Measurements from ENCODE around the gene PCDH10. TPM values are rescaled to one million over a fixed set of nuclear protein-coding genes. Genes with fewer than 3 reads are reported as not detected.

PCDH10 gene
- total and polyA plus RNA-seq, 8 donors = 0.09 to 0.26 (median 0.13) TPM

DNA sequence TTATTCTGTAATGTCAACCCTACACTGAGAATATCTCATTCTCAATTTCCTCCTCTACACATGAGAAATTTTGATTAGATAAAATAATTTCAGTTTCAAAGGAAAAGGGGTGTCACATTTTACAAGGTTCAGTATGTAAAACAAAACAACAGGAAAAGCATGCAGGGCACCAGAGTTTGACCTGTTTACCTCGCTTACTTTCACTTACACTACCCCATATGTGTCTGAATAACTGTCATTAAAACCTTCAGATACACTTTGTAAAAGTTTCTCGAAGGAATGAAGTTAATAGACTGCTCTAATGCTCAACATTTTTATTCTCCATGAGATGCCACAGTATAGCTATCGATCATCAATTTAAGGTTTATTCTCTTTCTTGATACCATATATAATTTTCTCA is 12.3 kb upstream of the PCDH10 start:
- Histone ChIP-seq H3K4me1 (no peaks in the 10 kb centered on the region), H3K36me3 (no peaks in the 10 kb centered on the region), H3K27ac (no peak overlapping the region), H3K27me3 (peaks cover 0 to 32% (median 2%) of the 10 kb centered on the region in 4 donors), H3K4me3 (no peak overlapping the region), H3K9me3 (no peaks in the 10 kb centered on the region)
- TF ChIP-seq, protein P1, sequence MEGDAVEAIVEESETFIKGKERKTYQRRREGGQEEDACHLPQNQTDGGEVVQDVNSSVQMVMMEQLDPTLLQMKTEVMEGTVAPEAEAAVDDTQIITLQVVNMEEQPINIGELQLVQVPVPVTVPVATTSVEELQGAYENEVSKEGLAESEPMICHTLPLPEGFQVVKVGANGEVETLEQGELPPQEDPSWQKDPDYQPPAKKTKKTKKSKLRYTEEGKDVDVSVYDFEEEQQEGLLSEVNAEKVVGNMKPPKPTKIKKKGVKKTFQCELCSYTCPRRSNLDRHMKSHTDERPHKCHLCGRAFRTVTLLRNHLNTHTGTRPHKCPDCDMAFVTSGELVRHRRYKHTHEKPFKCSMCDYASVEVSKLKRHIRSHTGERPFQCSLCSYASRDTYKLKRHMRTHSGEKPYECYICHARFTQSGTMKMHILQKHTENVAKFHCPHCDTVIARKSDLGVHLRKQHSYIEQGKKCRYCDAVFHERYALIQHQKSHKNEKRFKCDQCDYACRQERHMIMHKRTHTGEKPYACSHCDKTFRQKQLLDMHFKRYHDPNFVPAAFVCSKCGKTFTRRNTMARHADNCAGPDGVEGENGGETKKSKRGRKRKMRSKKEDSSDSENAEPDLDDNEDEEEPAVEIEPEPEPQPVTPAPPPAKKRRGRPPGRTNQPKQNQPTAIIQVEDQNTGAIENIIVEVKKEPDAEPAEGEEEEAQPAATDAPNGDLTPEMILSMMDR (IDR thresholded peaks at IDR 0.05) = no peak
- ATAC-seq (no peak), FAIRE-seq (no peak), DNase-seq (no peak)
- intact Hi-C loops (cut with DNase I) = no loop called here
- 61 to 77% methylated on average over 3 of the region's 3 CpGs for WGBS, 2 donors

DNA sequence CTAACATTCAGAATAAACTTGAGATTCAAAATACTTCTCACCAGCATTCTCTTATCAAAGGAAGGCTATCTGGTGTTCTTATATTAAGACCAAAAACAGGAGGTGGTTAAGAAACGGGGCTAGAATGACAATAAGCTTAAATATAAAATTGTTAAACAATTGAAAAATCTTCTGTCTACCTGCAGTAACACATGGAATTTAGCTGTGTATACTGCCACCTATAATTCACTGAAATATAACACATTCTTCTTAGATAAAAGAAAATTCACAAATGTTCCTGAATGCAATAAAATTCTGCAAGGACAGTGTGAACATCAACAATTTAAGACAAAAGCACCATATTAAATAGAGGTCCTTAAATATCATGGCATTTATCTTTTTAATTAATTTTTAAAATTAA is 11.5 kb upstream of the PCDH10 start:
- DNase-seq = no peak
- TF ChIP-seq, protein P1 (IDR thresholded peaks at IDR 0.05) = no peak
- no peaks in the 10 kb centered on the region for H3K36me3 ChIP-seq
- no peak overlapping the region for H3K4me3 ChIP-seq
- WGBS, 2 donors = 21 to 28% methylated on average over 1 of the region's 1 CpG
- no peaks in the 10 kb centered on the region for H3K4me1 ChIP-seq
- H3K9me3 ChIP-seq = no peaks in the 10 kb centered on the region
- intact Hi-C loops (cut with DNase I) = no loop called here
- H3K27me3 ChIP-seq = peaks cover 0 to 32% (median 2%) of the 10 kb centered on the region in 4 donors
- no peak for ATAC-seq
- FAIRE-seq = no peak
- no peak overlapping the region for H3K27ac ChIP-seq

DNA sequence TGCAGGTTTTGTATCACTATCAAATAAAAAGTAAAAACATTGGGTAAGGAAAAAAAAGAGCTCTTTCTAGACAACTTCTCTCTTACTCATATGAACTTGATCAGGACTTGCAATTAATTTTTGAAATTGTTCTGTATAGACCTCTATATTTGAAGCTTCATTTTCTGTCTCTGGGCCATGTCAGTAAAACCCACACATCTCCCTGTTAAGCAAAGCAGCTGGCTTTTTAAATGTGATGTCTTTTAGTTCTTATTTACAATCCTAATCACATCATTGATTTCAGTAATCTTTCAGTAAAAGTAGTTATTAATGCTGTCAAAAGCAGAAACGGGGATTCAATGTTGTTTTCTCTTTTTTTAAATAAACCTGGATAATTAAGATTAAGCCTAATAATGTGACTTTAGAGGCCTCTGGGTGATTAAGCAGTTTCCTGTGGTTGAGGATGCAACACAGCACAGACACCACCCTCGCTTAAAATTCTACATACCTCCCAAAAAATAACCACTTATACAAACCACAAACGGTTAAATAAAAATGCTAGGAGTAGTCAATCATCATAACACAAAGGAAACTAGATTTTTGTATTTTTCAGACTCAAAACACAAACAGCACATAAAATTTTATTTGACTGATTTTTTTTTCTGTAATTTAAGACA is 5.2 kb upstream of the PCDH10 start:
- no peak overlapping the region for H3K4me3 ChIP-seq
- intact Hi-C loops (cut with DNase I) = no loop called here
- no peak for DNase-seq
- no peak for FAIRE-seq
- peaks cover 0 to 54% (median 3%) of the 10 kb centered on the region in 4 donors for H3K27me3 ChIP-seq
- peaks cover 5 to 11% (median 8%) of the 10 kb centered on the region in 3 donors for H3K4me1 ChIP-seq
- 23 to 26% methylated on average over 3 of the region's 3 CpGs for WGBS, 2 donors
- no peaks in the 10 kb centered on the region for H3K9me3 ChIP-seq
- ATAC-seq = no peak
- H3K36me3 ChIP-seq = no peaks in the 10 kb centered on the region
- no peak overlapping the region for H3K27ac ChIP-seq
- TF ChIP-seq, protein P1 (IDR thresholded peaks at IDR 0.05) = no peak

DNA sequence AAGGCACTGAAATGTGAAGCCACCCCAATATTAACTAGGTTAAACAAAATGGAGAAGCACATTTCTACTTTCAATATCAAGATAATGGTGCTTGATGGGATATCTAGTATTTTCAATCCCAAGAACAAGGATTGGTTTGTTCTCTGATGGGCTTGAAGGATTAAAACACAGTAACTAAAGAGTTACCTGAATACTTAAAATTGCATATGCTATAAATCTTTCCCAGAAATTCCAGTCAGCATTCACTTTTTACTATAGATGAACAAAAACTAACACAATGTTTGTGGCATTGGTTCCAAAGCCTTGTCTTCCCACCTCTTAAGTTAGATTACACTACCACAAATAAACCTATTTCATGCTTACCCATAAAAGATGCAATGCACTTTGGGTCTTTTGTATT is 3.9 kb upstream of the PCDH10 start:
- intact Hi-C loops (cut with DNase I) = no loop called here
- Histone ChIP-seq H3K4me1 (peaks cover 8 to 15% (median 11%) of the 10 kb centered on the region in 3 donors), H3K9me3 (no peaks in the 10 kb centered on the region), H3K36me3 (no peaks in the 10 kb centered on the region), H3K27me3 (peaks cover 0 to 60% (median 4%) of the 10 kb centered on the region in 4 donors), H3K4me3 (no peak overlapping the region), H3K27ac (no peak overlapping the region)
- DNase-seq = no peak
- ATAC-seq = no peak
- no peak for FAIRE-seq
- TF ChIP-seq, protein P1 (IDR thresholded peaks at IDR 0.05) = no peak

All from pancreas (tissue), 10 donors.